Stimulated activated CD8-positive, alpha-beta memory T cell treated with anti-CD3 and anti-CD28 coated beads, Interleukin-15, amount 100 ng/mL, for 24 hours (primary cell): ENCODE data around the gene TMC4.

Experiments
- DNase-seq: peaks from one replicate; pipeline ENCODE4 v3.0.0-alpha.2; 2020; ENCODE audit warnings: low read depth

Gene TMC4

DNA sequence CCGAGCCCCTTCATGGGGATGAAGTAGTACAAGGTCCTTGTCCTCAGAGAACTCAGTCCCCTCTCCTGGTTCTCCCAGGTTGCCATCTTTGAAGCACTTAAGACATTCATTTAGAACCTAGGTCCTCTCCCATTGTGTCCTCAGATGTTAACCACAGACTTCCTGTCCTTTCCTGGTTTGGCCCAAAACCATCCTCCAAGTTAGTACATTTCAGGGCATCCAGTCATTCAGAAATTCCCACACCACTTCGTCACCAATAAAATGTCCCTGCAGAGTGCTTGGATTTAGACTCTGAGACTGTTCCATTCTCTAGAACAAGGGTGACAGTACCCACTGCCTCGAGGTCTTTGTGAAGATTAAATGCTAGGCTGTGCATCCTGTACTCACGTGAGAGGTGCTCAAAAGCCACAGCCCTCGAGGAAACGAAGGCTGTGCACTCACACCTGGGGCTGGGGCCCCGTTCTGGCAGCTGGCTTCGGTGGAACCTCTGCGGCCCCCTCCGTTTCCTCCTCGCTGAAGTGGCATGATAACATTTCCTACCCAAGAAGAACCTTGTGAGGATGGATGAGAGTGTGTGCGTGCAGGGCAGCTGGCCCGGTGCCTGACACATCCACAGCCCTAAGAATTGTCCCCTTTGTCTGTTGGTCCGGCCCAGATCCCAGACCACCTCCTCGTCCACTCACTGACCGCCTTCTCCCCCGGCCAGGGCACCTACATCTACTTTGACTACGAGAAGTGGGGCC lies 18.2 kb downstream of the TMC4 start:
- no peak for DNase-seq

DNA sequence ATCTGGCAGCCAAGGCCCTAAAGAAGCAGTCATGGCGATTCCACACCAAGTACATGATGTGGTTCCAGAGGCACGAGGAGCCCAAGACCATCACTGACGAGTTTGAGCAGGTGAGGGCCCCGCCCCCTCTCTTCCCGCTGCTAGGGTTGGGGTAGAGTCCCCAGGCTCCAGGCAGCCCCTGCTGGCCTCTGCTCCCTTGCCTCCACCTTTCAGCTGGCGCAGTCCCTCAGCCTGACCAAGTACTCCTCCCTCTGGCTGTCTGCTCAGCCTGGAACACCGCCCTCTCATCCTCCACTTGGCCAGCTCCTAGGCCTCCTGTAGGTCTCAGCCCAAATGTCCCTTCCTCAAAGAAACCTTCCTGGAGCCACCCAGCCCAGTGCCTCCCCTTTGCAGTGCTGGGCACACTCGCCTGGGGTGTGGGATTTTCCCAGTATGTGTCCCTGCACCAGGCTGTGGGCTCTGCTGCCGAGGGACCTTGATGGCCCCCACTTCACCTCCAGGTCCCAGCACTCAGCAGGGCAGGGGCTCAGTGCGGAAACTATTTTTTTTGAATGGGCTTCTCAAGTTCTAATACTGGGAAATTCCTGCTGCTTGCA lies 19.1 kb downstream of the TMC4 start:
- no peak for DNase-seq

DNA sequence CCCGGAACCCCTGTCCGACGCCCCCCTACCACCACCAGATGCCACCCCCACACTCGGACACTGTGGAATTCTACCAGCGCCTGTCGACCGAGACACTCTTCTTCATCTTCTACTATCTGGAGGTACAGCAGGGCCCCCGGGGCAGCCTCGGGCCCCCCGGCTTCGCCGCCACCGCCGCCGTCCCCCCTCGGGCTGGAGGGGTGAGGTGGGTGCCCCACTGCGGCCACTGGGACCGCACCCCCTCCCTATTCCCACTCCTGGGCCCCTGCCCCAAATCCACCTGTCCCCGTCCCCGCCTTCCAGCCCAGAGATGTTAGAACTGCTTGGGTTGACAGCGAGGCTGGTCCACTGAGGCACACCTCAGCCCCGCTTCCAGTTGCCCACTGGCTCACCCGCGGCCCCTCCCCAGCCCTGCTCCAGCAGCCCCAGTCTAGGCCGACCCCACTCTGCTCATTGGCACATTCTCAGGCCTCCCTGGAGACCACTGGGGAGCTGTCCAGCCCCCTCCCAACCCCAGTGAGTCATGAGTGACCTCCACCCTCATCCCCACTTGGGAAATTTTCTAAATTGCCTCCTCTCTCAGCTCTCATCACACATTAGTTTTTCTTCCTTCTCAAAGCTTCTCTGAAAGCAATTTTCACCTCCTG lies 20.0 kb downstream of the TMC4 start:
- DNase-seq, result no peak

DNA sequence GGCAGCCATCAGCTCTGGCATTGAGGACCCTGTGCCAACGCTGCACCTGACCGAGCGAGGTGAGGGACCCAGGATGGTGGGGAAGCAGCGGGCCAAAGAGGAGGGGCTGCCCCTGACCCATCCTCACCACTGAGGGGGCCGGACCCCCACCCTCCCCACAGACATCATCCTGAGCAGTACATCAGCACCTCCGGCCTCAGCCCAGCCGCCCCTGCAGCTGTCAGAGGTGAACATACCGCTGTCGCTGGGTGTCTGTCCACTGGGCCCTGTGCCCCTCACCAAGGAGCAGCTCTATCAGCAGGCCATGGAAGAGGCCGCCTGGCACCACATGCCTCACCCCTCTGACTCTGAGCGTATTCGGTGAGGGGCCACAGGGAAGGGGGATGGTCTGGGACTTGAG lies 20.7 kb downstream of the TMC4 start:
- no peak for DNase-seq

DNA sequence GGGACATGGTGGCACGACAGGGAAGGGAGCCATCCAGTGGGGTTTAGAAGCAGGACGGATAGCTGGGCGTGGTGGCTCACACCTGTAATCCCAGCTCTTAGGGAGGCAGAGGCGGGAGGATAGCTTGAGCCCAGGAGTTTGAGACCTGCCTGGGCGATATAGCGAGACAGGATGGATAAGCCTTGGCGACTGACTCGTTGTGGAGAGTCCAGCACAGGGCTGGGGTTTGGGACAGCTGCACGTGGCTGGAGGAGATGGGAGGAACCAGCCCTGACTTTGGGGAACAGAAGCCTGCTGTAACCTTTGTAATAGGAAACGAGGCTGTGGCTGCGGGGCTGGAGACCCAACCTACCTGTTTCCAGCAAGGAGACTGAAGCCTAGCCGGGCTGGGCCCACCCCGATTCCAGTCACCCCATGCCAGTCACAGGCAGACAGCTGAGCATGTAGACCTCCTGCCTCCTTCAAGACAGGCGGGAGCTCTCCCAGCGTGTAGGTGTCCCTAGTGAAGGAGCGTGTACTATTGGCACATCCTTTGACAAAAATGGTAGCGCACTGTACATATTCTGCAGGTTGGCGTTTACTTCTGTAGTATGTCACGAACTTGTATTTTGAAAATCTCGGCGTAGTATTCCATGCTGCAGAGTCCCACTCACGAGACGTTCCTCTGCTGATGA lies 21.5 kb downstream of the TMC4 start:
- DNase-seq, result no peak

DNA sequence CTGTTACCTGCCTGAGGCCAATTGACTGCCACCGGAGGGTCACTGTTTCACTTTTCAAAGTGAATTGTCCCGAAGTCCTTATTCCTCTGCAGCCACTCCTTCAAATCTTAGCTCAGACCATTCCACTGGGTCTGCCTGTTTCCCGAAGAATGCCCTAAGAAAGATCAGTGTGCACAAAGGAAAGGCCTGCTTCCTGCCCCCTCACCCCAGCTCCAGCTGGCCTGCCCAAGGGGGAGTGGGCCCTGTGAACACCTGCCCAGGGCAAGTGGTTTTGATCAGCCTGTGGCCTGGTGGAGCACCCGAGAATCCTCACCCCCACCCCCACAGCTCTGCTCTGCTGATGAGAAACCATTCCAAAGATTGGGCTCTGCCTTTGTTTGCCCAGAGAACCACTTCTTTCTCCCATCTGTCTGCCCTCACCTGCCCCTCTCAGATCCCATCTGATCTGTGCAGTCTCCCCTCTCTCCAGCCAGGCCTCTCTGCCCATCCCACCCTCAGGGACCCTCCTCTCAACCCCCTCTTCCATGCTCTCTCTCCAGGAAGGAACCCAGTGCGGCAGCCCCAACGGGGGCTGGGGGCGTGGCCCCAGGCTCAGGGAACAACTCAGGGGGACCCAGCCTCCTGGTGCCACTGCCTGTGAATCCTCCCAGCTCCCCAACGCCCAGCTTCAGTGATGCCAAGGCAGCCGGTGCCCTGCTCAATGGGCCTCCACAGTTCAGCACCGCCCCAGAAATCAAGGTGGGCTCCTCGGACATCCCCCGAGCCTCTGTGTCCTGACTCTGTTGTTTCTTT lies 23.7 kb downstream of the TMC4 start:
- no peak for DNase-seq

DNA sequence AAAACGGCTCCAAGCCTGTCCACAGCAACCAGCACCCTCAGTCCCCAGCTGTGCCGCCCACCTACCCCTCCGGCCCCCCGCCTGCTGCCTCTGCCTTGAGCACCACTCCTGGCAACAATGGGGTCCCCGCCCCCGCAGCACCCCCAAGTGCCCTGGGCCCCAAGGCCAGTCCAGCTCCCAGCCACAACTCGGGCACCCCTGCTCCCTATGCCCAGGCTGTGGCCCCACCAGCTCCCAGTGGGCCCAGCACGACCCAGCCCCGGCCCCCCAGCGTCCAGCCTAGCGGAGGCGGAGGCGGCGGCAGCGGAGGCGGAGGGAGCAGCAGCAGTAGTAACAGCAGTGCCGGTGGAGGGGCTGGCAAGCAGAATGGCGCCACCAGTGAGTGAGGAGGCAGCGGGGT lies 24.8 kb downstream of the TMC4 start:
- DNase-seq, result no peak

DNA sequence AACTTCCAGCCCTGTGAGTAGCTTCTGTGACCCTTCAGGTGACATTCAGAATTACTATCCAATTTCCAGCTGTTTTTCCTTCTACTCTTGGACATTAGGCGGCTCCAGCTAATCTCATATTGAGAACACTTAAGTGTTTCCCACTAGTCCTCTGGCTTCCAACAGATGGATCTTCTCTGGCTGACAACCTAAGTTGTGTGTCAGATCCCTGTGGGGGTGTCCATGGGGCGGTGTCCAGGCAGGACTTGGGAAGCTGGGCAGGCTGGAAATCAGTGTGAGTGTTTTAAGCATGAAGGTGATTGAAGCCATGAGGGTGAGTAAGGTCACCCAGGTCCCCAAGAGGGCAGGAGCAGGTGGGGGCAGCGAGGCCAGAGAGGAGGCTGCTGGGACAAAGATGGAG lies 25.3 kb downstream of the TMC4 start:
- no peak for DNase-seq

DNA sequence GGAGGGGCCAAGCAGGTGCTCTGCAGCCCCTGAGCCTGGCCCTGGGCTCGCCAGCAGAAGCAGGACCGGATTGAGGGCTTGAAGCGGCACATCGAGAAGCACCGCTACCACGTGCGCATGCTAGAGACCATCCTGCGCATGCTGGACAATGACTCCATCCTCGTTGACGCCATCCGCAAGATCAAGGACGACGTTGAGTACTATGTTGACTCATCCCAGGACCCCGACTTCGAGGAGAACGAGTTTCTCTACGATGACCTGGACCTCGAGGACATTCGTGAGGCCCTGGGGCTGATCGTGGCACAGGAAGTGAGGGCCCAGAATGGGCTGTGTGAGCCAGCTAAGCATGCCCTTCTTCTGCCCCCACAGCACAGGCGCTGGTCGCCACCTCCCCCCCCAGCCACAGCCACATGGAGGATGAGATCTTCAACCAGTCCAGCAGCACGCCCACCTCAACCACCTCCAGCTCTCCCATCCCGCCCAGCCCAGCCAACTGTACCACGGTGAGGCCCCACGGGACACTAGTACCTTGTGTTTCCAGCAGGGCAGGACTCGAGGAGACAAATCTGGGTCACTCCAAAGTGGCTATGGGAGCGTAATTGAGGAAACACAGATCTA lies 27.3 kb downstream of the TMC4 start:
- no peak for DNase-seq

DNA sequence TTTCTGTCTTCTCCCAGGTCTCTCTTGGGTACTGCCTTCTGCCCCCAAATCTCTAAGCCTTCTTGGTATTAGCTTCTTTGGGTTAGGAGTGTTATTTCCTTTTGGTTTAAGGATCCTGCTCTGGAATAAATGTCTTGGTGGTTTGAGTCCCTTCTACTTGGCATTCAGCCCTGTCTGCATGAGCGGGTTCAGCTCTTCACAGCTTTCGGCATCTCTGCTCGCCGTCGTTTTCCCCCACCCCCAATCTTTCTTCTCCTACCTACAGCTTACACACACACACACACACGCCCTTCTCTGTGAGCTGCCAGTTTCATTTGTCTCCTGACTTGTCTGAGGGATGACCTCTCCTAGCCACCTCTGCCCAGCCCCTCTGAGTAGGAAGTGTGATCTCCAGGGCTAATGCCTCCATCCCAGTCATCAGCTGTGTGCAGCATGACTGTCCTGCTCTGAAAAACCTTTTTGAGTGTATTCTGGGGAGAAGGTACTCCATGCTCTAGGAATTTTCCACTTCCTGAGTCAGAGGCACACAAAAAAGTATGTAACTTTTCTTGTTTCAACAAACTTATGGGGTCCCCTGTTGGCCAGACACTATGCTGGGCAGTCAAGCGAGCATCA lies 30.7 kb downstream of the TMC4 start:
- no peak for DNase-seq

DNA sequence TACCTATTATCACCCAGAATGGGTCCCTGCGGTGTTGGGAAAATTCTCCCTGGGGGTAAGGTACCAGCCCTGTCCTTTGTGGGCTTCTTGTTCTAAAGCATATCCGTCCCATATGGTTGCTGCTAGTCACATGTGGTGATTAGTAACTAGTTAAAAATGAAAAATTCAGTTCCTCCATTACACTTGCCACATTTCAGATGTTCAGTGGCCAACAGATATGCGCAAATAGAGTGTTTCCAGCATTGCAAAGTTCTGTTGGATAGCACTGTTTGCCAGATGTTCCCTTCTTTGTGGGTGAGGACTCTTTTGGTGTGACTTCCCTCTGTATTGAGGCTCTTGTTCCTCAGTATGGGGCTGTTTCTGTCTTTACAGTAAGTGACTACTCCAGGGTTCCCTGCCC lies 31.6 kb downstream of the TMC4 start:
- DNase-seq, result no peak

DNA sequence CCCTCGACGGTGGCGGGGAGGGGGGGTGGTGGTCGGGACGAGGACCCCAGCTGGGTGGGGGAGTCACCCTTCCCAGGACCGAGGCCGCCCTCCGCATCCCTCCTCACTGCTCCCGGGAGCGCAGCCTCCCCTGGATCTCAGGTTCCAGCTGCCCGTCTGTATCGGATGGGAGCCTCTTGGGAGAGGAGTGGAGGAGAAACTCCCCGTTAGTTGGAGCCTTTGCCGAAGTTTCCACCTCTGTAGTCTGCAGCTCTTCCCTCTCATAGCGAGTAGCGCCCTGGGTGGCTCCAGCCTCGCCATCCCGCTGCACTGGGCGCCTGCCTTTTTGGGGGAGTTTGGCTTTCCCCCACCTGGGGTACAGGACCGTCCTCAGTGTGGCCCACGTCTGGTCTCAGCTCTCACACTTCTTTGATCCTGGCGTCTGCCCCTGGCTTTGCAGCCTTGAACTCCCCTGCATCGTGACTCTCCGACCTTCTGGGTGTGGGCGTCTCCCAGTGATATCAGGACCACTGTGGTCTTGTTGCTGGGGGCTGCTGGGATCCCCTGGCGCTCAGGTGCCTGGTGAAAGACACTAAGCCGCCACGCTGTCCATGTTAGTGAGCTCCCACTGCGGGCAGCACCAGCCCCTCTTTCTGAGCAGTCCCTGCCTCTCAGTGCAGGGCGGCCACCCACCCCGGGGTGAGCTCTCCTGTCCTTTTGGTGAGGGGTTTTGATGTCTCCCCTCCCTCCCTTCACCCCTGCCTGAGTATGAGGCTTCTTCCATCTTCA lies 34.3 kb downstream of the TMC4 start:
- DNase-seq, result no peak

DNA sequence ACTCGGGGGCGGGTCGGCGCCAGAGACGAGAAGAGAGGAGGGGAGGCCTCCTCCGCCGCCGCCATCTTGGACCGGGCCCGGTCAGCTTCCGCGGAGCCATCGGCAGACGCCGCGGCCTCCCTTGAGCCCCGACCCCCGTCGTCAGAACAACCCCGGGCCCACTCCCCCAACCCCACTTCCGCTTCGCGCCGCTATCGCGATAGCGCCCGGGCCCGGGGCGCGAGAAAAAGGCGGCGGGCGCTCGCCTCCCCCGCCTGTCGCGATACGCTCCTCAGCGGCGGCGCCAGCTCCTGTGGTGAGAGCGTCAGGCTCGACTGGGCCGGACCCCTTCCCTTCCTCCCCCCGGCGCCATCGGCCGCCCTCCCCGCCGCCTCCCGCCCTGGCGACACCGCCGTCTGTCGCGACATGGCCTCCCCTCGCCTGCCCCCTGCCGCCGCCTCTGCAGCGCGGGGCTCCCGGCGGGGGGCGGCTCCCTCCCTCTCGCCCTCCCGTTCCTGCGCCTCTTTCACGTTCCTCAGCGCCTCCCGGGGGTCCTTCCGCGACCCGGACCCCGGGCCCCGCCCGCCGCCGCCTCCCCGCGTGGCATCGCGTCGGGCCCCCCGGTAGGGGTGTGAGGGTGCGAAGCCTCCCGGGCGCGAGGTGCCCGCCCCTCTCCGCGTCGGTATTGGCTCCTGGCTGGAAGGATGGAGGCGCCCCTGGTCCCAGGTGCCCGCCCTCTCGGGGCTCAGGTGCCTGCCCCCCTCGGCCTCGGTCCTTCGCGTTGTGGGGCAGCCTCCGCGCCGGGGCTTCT lies 35.1 kb downstream of the TMC4 start, which contains the start of gene CNOT3:
Gene CNOT3, plus strand, starts transcription at position 64 of the 790 bp plus-strand sequence. CDS start 5,217 bp downstream, outside the sequence.
- no peak for DNase-seq

DNA sequence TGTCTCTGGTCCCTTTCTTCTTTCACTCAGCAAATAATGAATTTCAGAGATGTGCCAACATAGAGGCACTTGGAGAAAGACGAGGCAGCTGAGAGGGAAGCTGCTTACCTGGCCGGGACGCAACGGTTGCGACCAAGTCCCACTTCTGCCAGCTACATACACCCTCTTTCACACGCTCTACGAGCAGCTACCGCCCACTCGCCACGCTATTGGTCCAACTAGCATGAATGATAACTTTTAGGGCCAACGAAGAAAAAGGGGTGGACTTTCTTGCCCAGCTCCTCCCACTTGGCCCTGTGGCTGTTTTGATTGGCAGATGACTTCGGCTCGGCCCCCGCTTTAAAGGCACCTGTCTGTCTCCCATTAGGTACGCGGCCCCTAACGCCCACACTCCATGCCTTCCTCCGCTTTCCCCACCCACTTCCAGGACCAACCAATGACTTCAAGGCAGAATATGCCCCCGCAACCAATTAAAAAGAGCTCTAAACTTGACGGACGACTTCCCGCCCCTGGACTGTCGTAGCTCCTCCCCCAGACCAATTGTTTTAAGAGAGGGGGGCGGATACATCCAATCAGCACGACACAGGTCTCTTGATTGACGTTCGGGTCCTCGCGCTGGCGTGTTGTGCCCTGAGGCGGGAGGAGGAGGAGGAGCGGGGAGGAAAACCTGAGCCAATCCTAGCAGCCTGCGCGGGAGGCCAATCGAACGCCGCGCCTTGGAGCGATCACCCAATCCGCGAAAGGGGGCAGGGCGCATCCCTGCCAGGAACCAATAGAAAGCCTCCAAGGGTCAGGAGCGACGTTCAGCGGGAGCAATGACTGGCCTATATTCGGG lies 35.9 kb downstream of the TMC4 start:
- peak; percentile 91 for DNase-seq

DNA sequence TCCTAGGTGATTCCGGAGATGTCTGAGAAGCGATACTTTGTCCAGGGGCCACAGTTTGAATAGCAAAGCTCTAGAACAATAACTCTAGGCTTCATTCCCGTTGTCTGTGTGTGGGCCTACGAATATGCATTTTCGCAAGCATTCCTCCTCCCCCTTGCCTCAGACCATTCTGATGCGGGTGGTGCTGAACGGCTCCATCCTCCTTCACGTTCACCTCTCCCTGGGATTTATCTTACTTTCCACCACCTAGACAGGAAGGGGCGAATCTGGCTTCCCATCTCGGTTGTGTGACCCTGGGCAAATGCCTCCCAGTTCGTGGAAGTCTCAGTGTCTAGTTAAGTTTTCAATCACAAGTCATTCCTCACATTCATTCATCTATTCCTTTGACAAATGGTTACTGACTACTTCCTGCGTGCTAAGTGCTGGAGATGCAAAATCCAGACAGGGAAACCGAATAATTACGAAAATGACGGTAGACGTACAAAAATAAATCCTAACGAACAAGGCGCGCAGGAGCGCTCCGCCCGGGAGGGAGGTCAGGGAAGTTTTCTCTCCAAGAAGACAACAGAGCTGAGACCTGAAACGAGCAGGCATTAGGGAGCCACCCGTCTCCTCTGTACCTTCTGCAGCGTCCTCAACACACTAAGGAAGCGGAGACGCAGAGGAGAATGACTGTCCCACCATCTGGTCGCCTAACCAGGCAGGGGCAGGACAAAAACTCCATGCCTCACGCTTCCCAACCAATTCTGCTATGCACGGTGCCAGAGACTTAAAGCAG lies 36.7 kb downstream of the TMC4 start:
- DNase-seq, result no peak

DNA sequence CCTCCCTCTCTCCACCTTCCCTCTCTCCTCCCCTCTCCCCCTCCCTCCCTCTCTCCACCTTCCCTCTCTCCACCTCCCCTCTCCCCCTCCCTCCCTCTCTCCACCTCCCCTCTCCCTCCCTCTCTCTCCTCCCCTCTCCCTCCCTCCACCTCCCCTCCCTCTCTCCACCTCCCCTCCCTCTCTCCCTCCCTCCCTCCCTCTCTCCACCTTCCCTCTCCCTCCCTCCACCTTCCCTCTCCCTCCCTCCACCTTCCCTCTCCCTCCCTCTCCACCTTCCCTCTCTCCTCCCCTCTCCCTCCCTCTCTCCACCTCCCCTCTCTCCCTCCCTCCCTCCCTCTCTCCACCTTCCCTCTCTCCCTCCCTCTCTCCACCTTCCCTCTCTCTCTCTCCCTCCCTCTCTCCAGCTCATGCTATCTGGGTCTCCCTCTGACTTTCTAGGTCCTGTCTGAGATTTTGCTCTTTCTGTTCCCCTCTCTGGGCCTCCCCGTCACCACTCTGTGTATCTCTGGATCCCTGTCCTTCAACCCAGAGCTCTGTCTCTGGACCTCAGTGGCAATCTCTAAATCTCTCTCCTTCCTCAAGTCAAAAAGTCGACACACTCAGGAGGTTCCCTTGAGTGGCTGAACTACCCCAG lies 38.9 kb downstream of the TMC4 start:
- DNase-seq, result no peak

DNA sequence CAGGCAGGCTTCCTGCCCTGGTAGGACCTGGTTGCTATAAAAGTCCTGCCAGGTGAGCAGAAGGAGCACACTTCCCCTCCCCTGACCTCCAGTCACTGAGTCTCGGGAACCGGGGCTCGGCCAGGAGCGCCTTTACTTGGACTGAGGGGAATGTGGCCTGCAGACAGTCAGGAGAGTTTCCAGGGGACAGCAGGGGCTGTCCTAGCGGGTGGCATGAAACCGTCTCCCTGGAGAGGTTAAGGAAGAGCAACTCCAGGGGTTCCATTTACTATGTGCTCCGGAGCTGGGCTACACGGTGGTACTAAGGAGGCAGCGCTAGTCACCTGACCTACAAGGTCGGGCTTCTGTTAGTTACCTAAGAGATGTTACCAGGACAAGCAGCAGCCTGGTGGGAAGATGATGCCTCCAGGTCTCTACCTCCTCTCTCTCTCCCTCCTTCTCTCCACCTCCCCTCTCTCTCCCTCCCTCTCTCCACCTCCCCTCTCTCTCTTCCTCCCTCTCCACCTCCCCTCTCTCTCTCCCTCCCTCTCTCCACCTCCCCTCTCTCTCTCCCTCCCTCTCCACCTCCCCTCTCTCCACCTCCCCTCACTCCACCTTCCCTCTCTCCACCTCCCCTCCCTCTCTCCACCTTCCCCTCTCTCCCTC lies 39.5 kb downstream of the TMC4 start:
- DNase-seq, result no peak
